HL-60/S4 treated with retinoic acid at 250 ng/mL for 4 days and 3 days (cell line): ENCODE results near the gene PACRG.

Experiments
- in situ Hi-C: fragments of 300-500 bp; cut with MboI; formaldehyde crosslinking; loops from 2 replicates; pipeline ENCODE4 v1.7.0; 2022; ENCODE audit warnings: low sequenced_read_pairs

The PACRG gene

DNA sequence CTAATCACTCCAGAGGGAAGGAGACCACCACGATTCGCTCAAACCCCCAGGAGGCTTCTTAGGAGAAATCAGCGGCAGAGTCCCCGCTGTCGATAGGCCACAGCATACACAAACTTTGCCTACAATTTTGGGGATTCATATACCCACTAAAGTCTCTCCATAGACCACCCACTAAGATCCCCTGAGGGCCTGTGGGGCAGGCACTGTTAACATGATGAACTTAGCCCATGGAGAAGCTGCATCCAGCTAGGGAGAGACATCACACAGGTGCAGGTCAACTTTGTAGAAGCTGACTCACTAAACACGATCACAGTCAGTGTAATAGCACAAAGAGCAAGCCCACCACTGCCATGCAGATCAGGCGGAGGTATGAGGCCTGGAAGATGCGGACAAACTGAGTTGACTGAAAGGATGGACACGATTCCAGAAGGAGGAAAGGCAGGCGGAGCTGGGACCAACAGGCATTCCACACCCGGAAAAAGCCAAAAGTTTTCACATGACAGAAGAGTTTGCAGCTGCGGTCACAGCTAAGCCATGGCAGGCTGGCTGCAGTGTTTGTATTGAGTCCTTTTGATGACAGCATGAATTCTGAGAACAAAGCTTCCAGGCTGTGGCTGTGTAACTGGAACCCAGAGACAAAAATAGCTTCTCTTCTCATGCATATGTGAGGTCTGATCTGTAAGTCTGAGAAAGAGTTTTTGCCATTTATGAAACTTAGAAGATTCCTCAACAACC is 611.1 kb downstream of the PACRG start:
- in situ Hi-C loops, result no loop called here

DNA sequence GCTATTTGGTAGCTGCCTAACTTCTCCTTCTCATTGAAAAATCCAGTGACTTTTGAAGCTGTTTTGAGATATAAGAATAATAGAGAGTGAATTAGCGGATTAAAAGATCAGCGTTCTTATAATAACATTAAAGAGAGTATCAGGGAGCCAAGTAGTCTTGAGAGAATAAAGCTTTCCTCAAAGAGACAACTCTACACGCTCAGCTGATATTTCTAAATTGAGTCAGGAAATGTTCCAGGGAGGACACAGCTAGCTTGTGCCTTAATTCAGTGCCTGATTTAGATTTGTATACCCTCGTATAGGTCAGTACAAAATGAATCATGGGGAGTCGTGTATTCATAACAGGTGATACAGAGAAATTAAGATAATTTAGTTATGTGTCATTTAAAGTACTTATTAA is 611.7 kb downstream of the PACRG start:
- in situ Hi-C loops, result no loop called here

DNA sequence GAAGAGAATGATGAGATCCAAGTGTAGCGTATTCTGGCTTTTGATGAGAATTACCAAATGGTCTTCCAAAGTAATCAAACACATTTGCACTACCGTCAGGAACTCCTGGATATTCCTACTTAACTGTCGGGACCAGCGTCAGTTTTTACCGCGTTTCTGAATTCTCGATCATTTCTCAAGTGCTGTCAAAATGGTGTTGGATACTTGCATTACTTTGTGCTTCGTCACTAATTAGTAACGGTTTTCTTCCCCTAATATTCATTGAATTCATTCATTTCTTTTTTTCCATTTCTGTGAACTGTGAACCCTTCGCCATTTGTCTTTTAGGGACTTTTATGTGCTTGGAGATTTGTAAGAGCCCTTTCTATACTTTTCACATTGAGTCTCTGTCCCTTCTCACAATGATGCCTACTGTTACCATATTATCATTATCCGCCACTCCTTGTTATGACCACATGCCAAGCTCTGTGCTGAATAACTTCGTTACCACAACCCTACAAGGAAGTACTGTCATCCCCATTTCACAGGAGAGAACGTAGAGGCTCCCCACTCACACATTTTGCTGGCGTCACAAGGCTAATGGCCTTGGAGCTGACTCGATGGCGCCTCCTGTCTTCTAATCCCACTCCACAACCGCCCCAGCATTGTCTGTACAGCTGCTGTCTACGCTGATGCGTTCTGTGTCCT is 612.6 kb downstream of the PACRG start:
- in situ Hi-C loops, result no loop called here

DNA sequence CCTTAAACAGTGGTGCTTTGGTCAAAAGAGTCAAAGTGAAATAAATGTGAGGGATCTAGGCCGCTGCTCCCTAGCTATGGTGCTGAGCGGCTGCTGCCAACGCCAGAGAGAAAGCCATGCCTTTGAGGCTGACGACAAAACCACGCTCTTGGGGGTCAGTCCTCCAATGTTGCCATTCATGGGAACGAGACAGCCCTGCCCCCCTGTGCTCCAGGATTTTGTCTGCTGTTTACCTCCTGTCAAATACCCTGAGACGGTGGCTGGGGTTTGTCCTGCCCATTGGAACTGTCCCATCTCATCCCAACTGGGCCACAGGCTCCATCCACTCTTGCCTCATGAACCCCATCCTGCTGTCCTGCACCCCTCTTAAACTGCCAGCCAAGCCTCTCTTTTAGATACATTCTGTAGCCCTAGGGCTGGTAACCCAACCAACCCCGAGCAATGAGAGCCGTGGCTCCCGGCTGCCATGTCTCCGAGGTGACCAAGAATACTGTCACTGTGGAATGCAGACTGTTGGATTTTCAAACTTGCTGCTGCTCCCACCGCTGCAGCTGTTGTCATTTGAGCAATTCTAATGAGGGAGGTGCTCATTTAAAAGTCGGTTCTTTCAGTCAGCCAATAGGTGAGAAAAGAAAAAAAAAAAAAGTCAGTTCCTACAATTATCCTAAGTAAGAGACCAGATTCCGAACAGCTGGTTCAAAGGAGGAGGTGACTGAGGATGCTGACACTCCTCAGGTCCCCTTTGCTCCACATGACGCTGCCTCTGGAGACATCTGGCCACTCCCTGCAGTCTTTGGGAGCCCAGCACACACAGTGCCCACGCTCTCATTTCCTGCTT is 613.7 kb downstream of the PACRG start:
- in situ Hi-C loops, result no loop called here

DNA sequence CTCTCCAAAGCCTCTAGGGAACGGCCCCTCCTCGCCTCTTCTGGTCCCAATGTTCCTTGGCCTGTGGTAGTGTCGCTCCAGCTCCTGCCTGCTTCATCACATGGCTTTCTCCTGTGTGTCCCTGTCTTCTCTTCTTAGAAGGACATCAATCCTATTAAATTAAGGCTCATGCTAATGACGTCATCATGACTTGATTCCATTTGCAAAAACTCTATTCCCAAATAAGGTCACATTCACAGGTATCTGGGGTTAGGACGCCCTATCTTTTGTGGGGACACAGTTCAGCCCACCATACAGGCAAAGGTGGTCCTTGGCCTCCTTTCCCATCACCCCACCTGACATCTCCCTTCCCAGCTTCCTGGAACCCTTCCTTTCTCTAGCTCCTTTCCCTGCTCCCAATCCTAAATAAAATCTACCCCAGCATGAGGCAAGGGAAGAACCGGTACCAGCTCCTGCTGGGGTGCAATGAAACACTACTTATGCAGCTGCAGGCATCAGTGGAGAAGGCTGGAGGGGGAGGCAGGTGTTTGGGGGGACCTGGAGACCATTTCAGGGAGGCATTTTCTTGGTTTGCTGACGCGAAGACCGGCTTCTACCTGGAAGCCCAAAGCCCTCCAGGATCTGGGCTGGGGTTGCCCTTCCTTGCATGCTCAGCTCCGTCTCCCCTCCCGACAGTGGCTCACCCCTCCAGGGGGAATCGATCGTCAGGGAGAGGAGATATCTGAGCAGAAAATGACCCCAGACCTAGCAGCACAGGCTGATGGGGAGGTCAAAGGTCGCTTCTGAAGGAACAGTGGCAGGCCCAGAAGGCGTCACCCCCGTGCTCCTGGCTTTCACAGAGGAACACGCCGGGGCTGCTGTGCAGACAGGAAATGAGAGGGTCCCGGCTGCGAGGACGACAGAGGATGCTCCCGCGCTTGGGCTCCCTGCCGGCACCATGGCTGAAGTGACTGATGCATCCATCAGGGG is 615.1 kb downstream of the PACRG start:
- in situ Hi-C loops, result no loop called here

DNA sequence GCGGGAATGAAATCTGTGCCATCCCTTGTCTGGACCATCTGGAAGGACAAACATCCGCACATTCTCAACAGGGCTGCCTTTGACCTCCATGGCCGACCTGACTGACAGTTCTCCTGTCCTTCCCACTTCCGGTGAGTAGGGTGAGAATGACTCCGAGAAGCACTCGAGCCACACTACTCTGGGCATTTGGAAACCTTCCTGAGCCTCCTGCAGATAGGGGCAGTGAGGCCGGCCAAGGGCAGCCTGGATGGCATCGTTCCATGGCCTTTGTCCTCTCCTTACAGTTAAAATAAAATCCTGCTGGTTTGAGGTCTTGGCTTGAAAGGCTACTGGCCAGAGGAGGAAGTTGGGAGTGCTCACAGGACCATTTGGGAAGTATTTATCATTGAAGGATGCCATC is 615.8 kb downstream of the PACRG start:
- in situ Hi-C loops, result no loop called here

DNA sequence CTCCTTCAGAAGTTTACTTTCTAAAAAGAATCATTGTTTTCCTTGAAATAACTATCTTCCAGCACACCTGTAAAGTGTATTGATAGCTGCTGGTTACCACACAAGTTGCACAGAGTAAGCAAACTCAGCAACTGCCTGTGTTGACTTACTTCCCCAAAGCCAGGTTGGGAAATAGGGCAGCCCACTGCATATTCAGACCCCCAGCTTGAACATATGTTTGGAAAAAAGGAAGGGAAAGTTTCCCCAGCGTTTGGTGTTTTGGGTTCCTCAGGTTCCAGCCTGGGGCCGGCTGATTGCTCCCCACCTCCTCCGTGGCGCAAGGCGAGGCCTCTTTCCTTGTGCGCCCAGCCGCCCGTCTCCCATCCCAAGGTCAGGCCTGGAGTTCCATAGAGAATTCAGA is 616.6 kb downstream of the PACRG start:
- in situ Hi-C loops, result no loop called here

DNA sequence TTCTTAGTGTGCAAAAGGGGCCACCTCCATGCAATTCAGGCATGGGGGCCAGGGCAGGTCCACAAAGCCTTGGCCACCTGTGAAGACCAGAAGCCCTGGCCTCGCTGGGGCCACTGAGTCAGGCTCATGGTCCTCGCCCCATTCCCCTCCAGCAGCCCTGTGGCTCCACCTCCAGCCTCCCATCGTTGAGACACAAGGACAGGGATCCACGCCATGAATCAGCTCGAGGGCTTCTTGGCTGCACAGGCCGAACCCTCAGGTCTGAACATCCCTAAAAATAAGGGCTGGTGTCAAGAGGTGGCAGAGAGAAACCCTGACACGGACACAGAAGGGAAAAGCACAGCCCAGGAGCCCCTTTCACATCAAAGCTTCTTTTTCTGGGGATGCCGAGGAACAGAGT is 618.2 kb downstream of the PACRG start:
- in situ Hi-C loops, result no loop called here

DNA sequence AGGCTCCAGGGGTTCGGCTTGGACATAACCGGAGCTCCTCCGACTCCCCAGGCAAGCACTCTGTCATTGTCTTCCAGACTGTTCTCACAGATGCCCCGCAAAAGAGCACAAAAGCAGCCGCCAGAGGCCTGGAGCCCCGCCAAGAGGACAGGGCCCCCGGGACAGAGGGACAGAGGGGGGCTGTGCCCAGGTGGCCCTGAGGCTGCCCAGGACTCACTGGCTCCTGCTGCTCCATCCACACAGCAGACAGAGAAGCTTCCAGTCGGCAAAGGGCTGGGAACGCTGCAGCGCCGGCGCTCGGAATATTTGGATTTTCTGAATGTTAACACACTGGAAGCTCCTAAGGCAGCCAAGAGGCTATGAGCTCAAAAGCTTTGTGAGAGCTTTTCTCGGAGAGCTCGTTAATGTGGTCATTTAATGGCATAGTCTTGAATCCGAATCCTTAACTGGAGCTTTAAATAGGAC is 618.8 kb downstream of the PACRG start:
- in situ Hi-C loops, result no loop called here

DNA sequence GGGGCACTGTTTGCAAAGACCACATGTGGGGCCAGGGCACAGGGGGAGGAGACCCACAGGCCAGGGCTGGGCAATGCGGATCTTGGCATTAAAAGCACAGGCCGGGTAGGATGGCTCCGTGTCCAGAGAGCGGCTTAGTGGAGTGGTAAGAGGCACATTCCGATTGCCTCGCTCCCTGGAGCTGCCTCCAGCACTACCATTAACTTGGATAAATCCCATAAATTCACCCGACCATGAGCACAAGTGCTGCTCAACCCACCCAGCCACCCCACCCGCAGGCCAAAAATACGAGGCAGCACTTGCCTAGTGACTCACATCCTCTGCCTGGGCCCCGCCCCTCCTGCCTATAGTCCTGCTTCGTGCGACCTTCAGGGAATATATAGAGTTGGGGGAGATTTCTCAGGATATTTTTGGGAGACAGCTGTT is 619.3 kb downstream of the PACRG start:
- in situ Hi-C loops, result no loop called here

DNA sequence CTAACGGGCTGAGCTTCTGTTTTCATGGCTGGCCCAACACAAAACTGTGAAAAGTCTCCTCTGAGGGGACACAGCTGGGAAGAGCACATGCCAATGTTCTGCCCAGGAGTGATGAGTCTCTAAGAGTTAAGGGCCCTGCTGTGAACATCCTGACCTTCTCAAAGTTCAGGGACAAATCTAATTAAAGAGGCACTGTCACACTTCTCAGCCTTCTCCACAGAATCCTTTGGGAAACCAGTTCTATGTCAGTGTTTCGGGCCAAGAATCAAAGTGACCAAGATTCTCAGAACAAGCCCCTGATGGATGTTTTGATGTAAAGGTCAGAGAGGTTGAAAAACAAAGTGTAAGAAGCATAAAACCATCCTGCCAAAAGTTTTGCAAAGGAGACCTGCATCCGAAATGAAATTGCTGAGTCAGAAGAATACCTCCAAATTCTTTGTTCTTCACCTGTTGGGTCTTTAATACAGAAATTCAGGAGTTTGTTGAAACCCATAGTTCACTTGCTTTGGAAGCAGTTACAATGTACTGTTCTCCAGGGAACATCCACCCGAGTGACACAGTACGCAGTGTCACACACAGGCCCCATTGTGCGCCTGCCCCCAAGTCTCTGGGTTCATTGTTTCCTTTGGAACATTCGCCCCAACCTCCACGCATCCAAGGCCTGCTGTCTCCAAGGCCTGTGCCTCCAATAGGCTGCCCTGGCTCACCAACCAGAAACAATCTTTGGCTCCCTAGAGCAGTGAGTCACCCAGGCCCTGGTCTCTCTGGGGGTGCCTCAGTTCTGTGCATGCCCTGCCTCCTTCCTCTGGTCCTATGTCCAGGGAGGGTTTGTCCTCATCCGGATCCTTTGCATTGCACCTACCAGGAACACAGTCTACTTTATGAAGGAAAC is 621.3 kb downstream of the PACRG start:
- in situ Hi-C loops, result no loop called here

DNA sequence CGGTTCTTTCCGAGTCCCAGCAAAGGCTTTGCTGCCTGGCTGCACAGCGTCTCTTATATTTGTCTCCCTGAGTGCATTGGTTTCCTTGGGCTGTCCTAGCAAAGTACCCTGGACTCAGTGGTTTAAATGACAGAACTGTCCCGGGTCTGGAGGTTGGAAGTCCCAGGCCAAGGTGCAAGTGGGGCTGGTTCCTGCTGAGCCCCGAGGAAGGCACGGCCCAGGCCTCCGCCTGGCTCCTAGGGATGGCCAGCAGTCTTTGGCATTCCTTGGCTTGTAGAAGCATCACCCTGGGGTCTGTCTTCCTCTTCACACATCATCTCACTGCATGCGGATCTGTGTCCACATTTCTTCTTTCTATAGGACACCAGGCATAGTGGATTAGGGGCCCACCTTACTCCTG is 621.9 kb downstream of the PACRG start:
- in situ Hi-C loops, result no loop called here

DNA sequence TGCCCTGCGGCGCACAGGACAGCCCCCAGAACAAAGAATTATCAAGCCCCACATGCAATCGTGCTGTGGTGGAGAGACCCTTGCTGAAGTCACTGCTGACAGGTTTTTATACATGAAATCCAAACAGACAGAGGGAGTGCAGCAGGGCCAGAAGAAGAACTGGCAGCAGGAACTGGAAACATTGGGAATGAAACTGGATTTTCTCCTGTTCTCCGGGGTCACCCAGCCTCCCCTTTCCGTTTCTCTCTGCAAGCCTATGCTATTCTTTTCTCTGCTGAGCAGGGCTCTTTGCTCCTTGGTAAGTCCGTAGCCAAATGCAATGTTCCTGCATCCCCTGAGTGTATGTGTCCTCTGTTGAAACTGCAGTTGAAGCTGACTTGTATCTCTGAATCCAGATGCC is 623.2 kb downstream of the PACRG start:
- in situ Hi-C loops, result no loop called here

DNA sequence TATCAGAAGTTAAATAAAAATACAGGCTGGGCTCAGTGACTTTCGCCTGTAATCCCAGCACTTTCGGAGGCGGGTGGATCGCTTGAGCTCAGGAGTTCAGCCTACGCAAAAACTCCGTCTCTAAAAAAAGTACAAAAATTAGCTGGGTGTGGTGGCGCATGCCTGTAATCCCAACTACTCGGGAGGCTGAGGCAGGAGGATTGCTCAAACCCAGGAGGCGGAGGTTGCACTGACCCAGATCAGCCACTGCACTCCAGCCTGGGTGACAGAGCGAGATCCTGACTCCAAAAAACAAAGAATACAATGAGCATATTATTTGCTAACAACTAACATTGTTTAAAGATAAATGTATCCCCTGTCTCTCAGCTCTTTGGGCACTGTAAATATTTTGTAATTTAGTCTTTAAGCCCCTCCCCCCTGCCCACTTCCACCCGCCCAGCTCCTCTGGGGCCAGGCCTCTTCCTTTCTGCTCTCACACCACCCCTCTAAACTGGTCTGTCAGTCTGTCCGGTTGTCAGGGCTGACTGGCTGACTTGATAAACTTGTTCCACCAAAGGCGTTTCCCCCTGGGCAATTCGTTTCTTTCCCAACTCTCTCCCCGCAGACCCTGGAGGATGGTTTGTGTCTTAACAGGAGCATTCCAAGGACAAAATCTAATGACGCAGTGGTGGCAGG is 624.4 kb downstream of the PACRG start:
- in situ Hi-C loops, result no loop called here

DNA sequence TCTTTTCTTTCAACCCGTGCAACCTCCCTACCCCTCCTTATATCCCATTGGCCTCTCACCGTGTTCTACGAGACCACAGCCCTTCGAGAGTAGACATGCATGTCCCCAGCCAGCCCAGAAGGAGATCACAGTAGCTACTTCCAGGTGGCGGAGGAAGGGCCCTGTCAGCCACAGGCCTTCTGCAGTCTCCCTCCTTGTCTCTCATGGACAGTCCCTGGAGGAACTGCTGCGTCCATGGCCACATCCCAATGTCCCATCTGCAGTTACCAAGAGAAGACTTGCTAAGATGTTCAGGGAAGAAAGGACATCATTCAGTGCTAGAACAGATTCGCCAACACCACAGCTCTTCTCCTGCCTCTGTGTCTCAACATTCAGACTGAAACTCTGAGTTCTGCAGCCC is 625.2 kb downstream of the PACRG start:
- in situ Hi-C loops, result no loop called here

DNA sequence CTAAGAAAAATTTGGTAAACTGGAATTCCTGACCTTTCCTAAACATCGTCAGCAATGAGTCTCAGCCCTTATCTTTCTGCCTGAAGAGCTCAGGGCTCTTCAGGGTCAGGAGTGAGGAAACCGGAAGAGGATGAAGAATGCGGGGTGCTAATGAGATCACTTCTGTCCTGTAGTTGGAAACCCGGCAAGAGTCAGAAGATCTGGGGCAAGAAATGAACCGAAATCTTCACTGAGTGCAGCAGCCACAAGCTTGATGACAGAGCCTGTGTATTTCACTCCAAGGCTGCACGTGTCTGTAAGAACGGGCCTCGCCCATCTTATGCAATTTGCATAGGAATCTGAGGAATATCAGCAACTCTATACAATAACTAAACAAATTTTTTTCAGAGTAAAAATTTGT is 626.3 kb downstream of the PACRG start:
- in situ Hi-C loops, result no loop called here

DNA sequence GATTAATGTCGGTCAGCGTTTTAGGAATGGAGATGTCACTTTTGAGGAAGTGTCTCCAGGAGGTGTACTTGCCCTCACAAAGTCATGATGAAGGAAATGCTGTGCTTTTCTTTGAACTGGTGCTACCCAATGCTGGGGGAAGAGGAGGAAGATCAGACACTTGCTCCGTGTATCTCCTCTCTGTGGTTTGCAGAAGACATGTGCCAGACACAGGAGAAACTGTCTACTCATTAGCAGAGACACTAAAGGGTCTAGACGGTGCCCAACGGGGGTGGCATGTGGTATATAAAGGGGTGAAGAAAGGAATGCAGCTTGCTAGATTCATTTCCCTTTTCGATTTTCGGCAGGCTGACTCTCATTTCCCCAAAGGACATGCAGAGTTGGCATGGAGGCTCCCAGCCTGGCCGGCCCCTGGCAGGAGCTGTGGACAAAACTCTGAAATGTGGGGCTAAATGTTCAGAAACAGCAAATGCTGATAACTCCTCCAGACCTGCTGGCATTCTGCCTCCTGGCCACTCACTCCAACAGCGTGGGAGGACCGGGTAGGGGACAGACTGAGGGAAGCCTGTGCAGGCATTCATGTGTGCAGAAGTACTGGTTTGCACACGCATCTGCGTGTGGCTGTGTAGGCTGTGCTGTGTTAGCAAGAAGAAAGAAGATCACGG is 627.1 kb downstream of the PACRG start:
- in situ Hi-C loops, result no loop called here

DNA sequence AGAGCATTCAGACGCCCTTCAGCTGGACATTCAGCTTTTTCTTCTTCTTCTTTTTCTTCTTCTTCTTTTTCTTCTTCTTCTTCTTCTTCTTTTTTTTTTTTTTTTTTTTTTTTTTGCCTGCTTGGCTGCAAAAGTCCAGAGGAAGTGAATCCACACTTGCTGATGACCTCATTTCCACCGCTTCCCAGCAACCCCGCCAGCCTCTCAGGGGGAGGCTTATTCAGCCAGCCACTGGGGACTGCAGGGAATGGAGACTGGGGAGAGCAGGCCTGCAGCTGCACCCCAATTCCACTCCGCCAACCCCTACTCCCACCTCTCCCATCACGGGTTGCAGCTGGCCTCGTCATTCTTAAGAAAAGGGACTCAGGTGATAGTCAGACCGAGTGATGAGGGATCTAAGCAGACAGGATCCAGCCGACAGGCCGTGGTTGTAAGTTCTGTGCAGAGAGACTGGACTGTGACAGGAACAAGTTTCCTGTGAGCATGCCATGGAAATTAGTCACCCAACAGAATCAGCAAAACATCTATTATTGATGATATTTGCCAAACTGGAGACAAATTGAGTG is 627.7 kb downstream of the PACRG start:
- in situ Hi-C loops, result no loop called here
